K562 (cell line): ENCODE measurements around the gene IL24. TPM values are rescaled to one million over a fixed set of nuclear protein-coding genes. Genes with fewer than 3 reads are reported as not detected.

Experiments used
- ATAC-seq: fragments of 200-7000 bp; cut with Tn5 transposase; 3 replicates; pipeline ENCODE4 v1.9.1; 2020; ENCODE audit warnings: moderate library complexity
- BruUV-seq: library from RNA; stranded (reverse); fragments of 400-500 nt; replicated peaks from 2 replicates; lab custom pipeline; 2021; lab: Mats Ljungman, UMichigan
- CTCF ChIA-PET: fragments of 300-600 bp; formaldehyde crosslinking; extraction: SDS; loops from one replicate; lab custom pipeline; 2021; ENCODE audit warnings: low intra/inter-chr PET ratio; lab: Yijun Ruan, JAX
- POLR2A ChIA-PET: fragments of 300-600, 350-650 bp; sonication (Branson Sonifier 250); formaldehyde crosslinking; extraction: SDS; loops from one replicate; lab custom pipeline; 2021; ENCODE audit warnings: antibody characterized with exemption, inconsistent platforms; lab: Yijun Ruan, JAX
- DNase-seq, 4 experiments: peaks; one replicate each; pipeline versions ENCODE4 v3.0.0 to v3.0.0-alpha.2; 2011 to 2018; ENCODE audit warnings: low spot score in 3 of 4, mixed read lengths in 3 of 4; ENCODE audit errors: extremely low read depth in 1 of 4
- FAIRE-seq: peaks from 2 replicates; lab custom pipeline; 2011; peaks lifted over from hg19 to GRCh38; lab: Jason Lieb, UNC
- H2AFZ ChIP-seq: 2 replicates; pipeline ENCODE4 v1.6.0; 2011; ENCODE audit warnings: low read depth, low read length, control low read depth, inconsistent platforms
- H3K27ac ChIP-seq: fragments of 200-600 bp; 3 replicates; pipeline ENCODE4 v1.8.0; 2011; ENCODE audit warnings: low read depth, mild to moderate bottlenecking, control low read depth, inconsistent platforms, low read length, moderate library complexity, mixed read lengths; ENCODE audit errors: extremely low read depth
- H3K27me3 ChIP-seq, 2 experiments: fragments of 300-600 bp in 1 of 2; 2 replicates in 1 of 2; 3 replicates in 1 of 2; pipeline versions ENCODE4 v1.6.0 to v1.8.0; 2011; ENCODE audit warnings: inconsistent platforms in 2 of 2, low read length in 2 of 2, mild to moderate bottlenecking in 1 of 2, mixed read lengths in 1 of 2, moderate library complexity in 1 of 2; ENCODE audit not compliant: control insufficient read depth in 2 of 2, insufficient read depth in 2 of 2
- H3K36me3 ChIP-seq: fragments of 300-600 bp; 3 replicates; pipeline ENCODE4 v1.8.0; 2011; ENCODE audit warnings: mild to moderate bottlenecking, low read length, inconsistent platforms; ENCODE audit not compliant: control insufficient read depth, insufficient read depth
- H3K4me1 ChIP-seq, 2 experiments: fragments of 200-600 bp in 1 of 2; replicated peaks in 1 of 2; 2 replicates in 1 of 2; 3 replicates in 1 of 2; pipeline versions ENCODE4 v1.5.1 to v1.8.0; 2011; ENCODE audit warnings: inconsistent platforms in 2 of 2, low read length in 2 of 2, mild to moderate bottlenecking in 1 of 2, mixed read lengths in 1 of 2, moderate library complexity in 1 of 2; ENCODE audit not compliant: control insufficient read depth in 2 of 2, insufficient read depth in 2 of 2
- H3K4me2 ChIP-seq: 2 replicates; pipeline ENCODE4 v1.6.1; 2011; ENCODE audit warnings: low read length, control low read depth, inconsistent platforms, mixed read lengths; ENCODE audit not compliant: insufficient read depth
- H3K4me3 ChIP-seq: fragments of 200-600 bp; sonication (generic), shearing (Covaris generic); 2 replicates; pipeline ENCODE4 v1.5.1; 2016; ENCODE audit warnings: control low read depth, inconsistent platforms
- H3K79me2 ChIP-seq: fragments of 200-600 bp; 3 replicates; pipeline ENCODE4 v1.8.0; 2011; ENCODE audit warnings: low read length, inconsistent platforms; ENCODE audit not compliant: control insufficient read depth, insufficient read depth
- H3K9ac ChIP-seq, 2 experiments: 2 replicates each; pipeline versions ENCODE4 v1.6.0 to v1.6.1; 2011; ENCODE audit warnings: low read depth in 2 of 2, low read length in 2 of 2, control low read depth in 1 of 2, inconsistent platforms in 1 of 2, mild to moderate bottlenecking in 1 of 2, mixed read lengths in 1 of 2; ENCODE audit not compliant: insufficient read depth in 1 of 2
- H3K9me1 ChIP-seq: one replicate; pipeline ENCODE4 v1.6.0; 2011; ENCODE audit warnings: inconsistent platforms, mild to moderate bottlenecking, low read length, moderate library complexity; ENCODE audit not compliant: control insufficient read depth, insufficient read depth
- H3K9me3 ChIP-seq: replicated peaks from 2 replicates; pipeline ENCODE4 v1.5.1; 2011; ENCODE audit warnings: low read depth, low read length, inconsistent platforms; ENCODE audit not compliant: control insufficient read depth, insufficient read depth
- H4K20me1 ChIP-seq: replicated peaks from 2 replicates; pipeline ENCODE4 v1.6.1; 2011; ENCODE audit warnings: low read length, inconsistent platforms, mixed read lengths; ENCODE audit not compliant: control insufficient read depth, insufficient read depth
- CHD2 ChIP-seq: IDR thresholded peaks from 2 replicates; pipeline ENCODE4 v1.6.1; 2011; ENCODE audit warnings: low read depth, low read length
- CSDE1 ChIP-seq, 2 experiments: fragments of 450-650 bp; IDR thresholded peaks; 2 replicates each; pipeline ENCODE4 v1.6.1; 2016; ENCODE audit warnings: mild to moderate bottlenecking in 1 of 2
- DIDO1 ChIP-seq: fragments of 450-650 bp; IDR thresholded peaks from 2 replicates; pipeline ENCODE4 v1.6.1; 2016; ENCODE audit warnings: low read depth, missing biosample characterization, missing genetic modification characterization
- E2F3 ChIP-seq: fragments of 250-450 bp; sonication (Bioruptor Pico); IDR thresholded peaks from 2 replicates; pipeline ENCODE4 v1.4.0; 2020; ENCODE audit warnings: mild to moderate bottlenecking
- ETV6 ChIP-seq, 3 experiments: fragments of 150-350 bp in 1 of 3; sonication (generic) in 1 of 3; formaldehyde crosslinking in 1 of 3; IDR thresholded peaks; 2 replicates each; pipeline versions ENCODE4 v1.6.1 to v1.8.0; 2014 to 2022; ENCODE audit warnings: borderline replicate concordance in 2 of 3, low read depth in 2 of 3, antibody characterized with exemption in 1 of 3, low read length in 1 of 3, mild to moderate bottlenecking in 1 of 3, missing genetic modification reagents in 1 of 3
- EZH2 ChIP-seq: IDR thresholded peaks from 2 replicates; pipeline ENCODE4 v1.6.1; 2012; ENCODE audit warnings: low read depth, mild to moderate bottlenecking, inconsistent platforms, low read length, borderline replicate concordance
- GTF2F1 ChIP-seq: IDR thresholded peaks from 2 replicates; pipeline ENCODE4 v1.6.1; 2011; ENCODE audit warnings: low read depth, low read length, improper control_type of control experiment
- IRF9 ChIP-seq: fragments of 450-650 bp; IDR thresholded peaks from 2 replicates; pipeline ENCODE4 v1.6.1; 2016; ENCODE audit warnings: missing biosample characterization, missing genetic modification characterization
- MEIS2 ChIP-seq: fragments of 450-650 bp; IDR thresholded peaks from 2 replicates; pipeline ENCODE4 v1.6.1; 2014; ENCODE audit warnings: mild to moderate bottlenecking; ENCODE audit not compliant: partially characterized antibody
- MLX ChIP-seq, 2 experiments: fragments of 450-650 bp in 1 of 2; sonication (generic) in 1 of 2; formaldehyde crosslinking; conservative IDR thresholded peaks; 2 replicates each; pipeline versions ENCODE4 v1.4.0 to v1.8.1; 2020 to 2022; ENCODE audit warnings: mild to moderate bottlenecking in 1 of 2, missing genetic modification reagents in 1 of 2
- PHB ChIP-seq: fragments of 250-450 bp; sonication (Bioruptor Pico); IDR thresholded peaks from 2 replicates; pipeline ENCODE4 v1.5.0; 2021
- PTRF ChIP-seq: fragments of 450-650 bp; IDR thresholded peaks from 2 replicates; pipeline ENCODE4 v1.6.1; 2016; ENCODE audit warnings: mild to moderate bottlenecking, missing genetic modification characterization, missing compliant biosample characterization
- RCOR1 ChIP-seq, 2 experiments: IDR thresholded peaks; 2 replicates each; pipeline ENCODE4 v1.6.1; 2012; ENCODE audit warnings: low read depth in 2 of 2, low read length in 2 of 2, borderline replicate concordance in 1 of 2, improper control_type of control experiment in 1 of 2
- SMARCC2 ChIP-seq: fragments of 450-650 bp; IDR thresholded peaks from 2 replicates; pipeline ENCODE4 v1.6.1; 2017; ENCODE audit warnings: antibody characterized with exemption, moderate library complexity, mild to moderate bottlenecking, low read depth
- ZNF175 ChIP-seq: fragments of 200-800 bp; sonication (Bioruptor generic); IDR thresholded peaks from 2 replicates; pipeline ENCODE4 v1.6.1; 2016; ENCODE audit warnings: low read depth, mild to moderate bottlenecking, missing genetic modification characterization, missing compliant biosample characterization
- ZNF436 ChIP-seq: fragments of 250-450, 450-650 bp; sonication (Bioruptor Pico); formaldehyde crosslinking; IDR thresholded peaks from 2 replicates; pipeline ENCODE4 v1.7.0; 2020; ENCODE audit warnings: mild to moderate bottlenecking
- WGBS: fragments of 100-300 bp; shearing (Covaris generic); methylation state at CpG from one replicate; pipeline ENCODE4 v1.1.6; 2016; ENCODE audit warnings: low coverage, mixed read lengths; ENCODE audit not compliant: insufficient coverage; ENCODE audit errors: missing lambda C conversion rate; 5-methylcytosine and 5-hydroxymethylcytosine counted together
- in situ Hi-C: fragments of 300-500 bp; cut with MboI; formaldehyde crosslinking; loops from 4 replicates; pipeline ENCODE4 v1.15.0; 2018; ENCODE audit warnings: inconsistent platforms, mixed read lengths
- intact Hi-C: fragments of 100-400 bp; cut with micrococcal nuclease; formaldehyde crosslinking; loops from 2 replicates; pipeline ENCODE4 v1.14.2; 2022
- polyA plus RNA-seq, 8 experiments: library from polyadenylated mRNA; depleted of rRNA in 4 of 8; stranded (reverse) in 5 of 8; unstranded in 3 of 8; fragments of >200 nt; fragmentation: Nextera tagmentation in 2 of 8; fragmentation: Illumina TruSeq in 1 of 8; extraction: Ambion mirVana in 2 of 8; extraction: Trizol in 1 of 8; gene quantifications; 2 replicates each; pipeline versions ENCODE4 v1.2.1 to v1.2.3, GENCODE V29; 2011 to 2014; ENCODE audit warnings: inconsistent platforms in 1 of 8, missing spikeins in 1 of 8
- total RNA-seq, 7 experiments: library from RNA; depleted of rRNA in 6 of 7; stranded (reverse); fragments of >200 nt in 6 of 7; fragmentation: Illumina TruSeq in 2 of 7; extraction: Trizol in 2 of 7; gene quantifications; 2 replicates each; pipeline versions ENCODE4 v1.2.1 to v1.2.3, GENCODE V29; 2011 to 2021; ENCODE audit warnings: low replicate concordance in 1 of 7

The IL24 gene
- total and polyA plus RNA-seq, 9 of the 15 experiments (the other 6 are each of a cell fraction or from before 2014, with no cell fraction given), result 0.04 to 0.19 TPM; not detected in 7

- intact Hi-C loops, result no loop called here
- TF ChIP-seq RCOR1 (IDR thresholded peaks at IDR 0.05; ENCODE audit: borderline replicate concordance in 1 of 2, low read depth in 2 of 2, low read length in 2 of 2) (no peak), DIDO1 (no peak)
- TF ChIP-seq, all 486 proteins: peak for 0
- no peak overlapping the region for H2AFZ ChIP-seq
- FAIRE-seq (no peak), DNase-seq (no peak), ATAC-seq (no peak)
- no peak overlapping the region for H3K4me3 ChIP-seq
- no peak overlapping the region for H3K4me2 ChIP-seq
- ChIA-PET POLR2A (interaction anchor here (0.6 to 0.8 kb wide), 2 partner anchors 27 to 180 kb away, joined by 3 to 4 read pairs; no protein-coding TSS in a partner anchor), CTCF (no interaction called here)
- no peak overlapping the region for H3K9ac ChIP-seq
- 0% methylated on average over 1 of the region's 1 CpG for WGBS
- H3K9me1 ChIP-seq, result no peaks in the 10 kb centered on the region
- peaks cover 0 to 5% of the 10 kb centered on the region in 2 experiments; a peak in 2 of 5 replicates for H3K4me1 ChIP-seq
- H3K27me3 ChIP-seq, result peaks cover 5 to 9% of the 10 kb centered on the region in 2 experiments; a peak in 3 of 5 replicates
- no peaks in the 10 kb centered on the region for H3K36me3 ChIP-seq
- BruUV-seq, result no TSS peak
- no peaks in the 10 kb centered on the region for H3K9me3 ChIP-seq
- H3K79me2 ChIP-seq, result no peaks in the 10 kb centered on the region
- no peaks in the 10 kb centered on the region for H4K20me1 ChIP-seq
- in situ Hi-C loops, result no loop called here
- H3K27ac ChIP-seq, result no peak overlapping the region
These were observed 30.0 kb upstream of the IL24 start for GRCh38 chr1:206867239-206867638.

- H3K27ac ChIP-seq, result no peak overlapping the region
- no peaks in the 10 kb centered on the region for H4K20me1 ChIP-seq
- no peaks in the 10 kb centered on the region for H3K79me2 ChIP-seq
- no peak overlapping the region for H3K4me2 ChIP-seq
- H3K9me1 ChIP-seq, result no peaks in the 10 kb centered on the region
- DNase-seq (no peak), FAIRE-seq (no peak), ATAC-seq (no peak)
- intact Hi-C loops, result no loop called here
- peaks cover 0 to 5% of the 10 kb centered on the region in 2 experiments; a peak in 2 of 5 replicates for H3K4me1 ChIP-seq
- H2AFZ ChIP-seq, result no peak overlapping the region
- no peak overlapping the region for H3K9ac ChIP-seq
- POLR2A ChIA-PET, result interaction anchor here (0.6 kb wide), 2 partner anchors 180 to 280 kb away, joined by 3 read pairs; no protein-coding TSS in a partner anchor
- no peaks in the 10 kb centered on the region for H3K36me3 ChIP-seq
- in situ Hi-C loops, result no loop called here
- no TSS peak for BruUV-seq
- H3K4me3 ChIP-seq, result no peak overlapping the region
- CTCF ChIA-PET, result no interaction called here
- peaks cover 5 to 9% of the 10 kb centered on the region in 2 experiments; a peak in 3 of 5 replicates for H3K27me3 ChIP-seq
- H3K9me3 ChIP-seq, result no peaks in the 10 kb centered on the region
- TF ChIP-seq CHD2, result no peak
- TF ChIP-seq MLX (CRISPR knock-in tag; conservative IDR thresholded peaks at IDR 0.05), result no peak
- no peak for TF ChIP-seq E2F3 (CRISPR knock-in tag)
- TF ChIP-seq PTRF, result no peak
- TF ChIP-seq SMARCC2, result no peak
- no peak for TF ChIP-seq GTF2F1
- TF ChIP-seq PHB (CRISPR knock-in tag), result no peak
- no peak for TF ChIP-seq ZNF175 (CRISPR knock-in tag)
- no peak for TF ChIP-seq ZNF436 (CRISPR knock-in tag)
- TF ChIP-seq CSDE1 (IDR thresholded peaks at IDR 0.05), result no peak
- no peak for TF ChIP-seq IRF9 (tag)
- no peak for TF ChIP-seq MEIS2
- TF ChIP-seq EZH2, result no peak
- no peak for TF ChIP-seq ETV6 (IDR thresholded peaks at IDR 0.05; ENCODE audit: borderline replicate concordance in 1 of 2, low read depth in 2 of 2, low read length in 1 of 2)
- TF ChIP-seq ETV6 (CRISPR knock-in tag; IDR thresholded peaks at IDR 0.05; ENCODE audit: borderline replicate concordance), result no peak
These were observed 29.5 kb upstream of the IL24 start for GRCh38 chr1:206867716-206868115.
